Inflammatory macrophage treated with lipopolysaccharide for 1 hour (primary cell): ENCODE data around the gene DOCK4.

ENCODE experiments used
- DNase-seq, 2 donors: peaks; one replicate each; pipeline ENCODE4 v3.0.0-alpha.2; 2020 to 2022

The DOCK4 gene

GRCh38 chr7:111796671-111797070 lies 409.5 kb downstream of the DOCK4 start:
- peak in 1 of 2 donors; percentile 11 for DNase-seq

DNA sequence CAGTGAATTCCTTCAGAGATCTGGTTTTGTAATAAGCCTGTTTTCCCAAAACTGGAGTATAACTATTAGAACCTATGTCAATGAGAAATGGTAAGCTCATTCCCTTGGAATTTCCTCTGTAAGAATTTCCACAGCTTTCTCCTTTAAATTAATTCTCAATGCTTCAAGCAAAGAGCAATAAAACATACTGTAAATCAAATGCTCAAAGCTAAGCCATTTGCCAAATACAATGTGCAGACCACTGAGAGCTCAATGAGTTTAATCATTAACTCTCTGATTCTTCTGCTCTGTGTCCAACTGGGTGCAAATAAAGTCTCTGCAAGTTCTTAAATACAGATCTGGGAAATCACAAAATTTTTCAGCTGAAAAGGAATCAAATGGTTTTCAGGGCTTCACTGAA lies 416.3 kb downstream of the DOCK4 start:
- no peak for DNase-seq

DNA sequence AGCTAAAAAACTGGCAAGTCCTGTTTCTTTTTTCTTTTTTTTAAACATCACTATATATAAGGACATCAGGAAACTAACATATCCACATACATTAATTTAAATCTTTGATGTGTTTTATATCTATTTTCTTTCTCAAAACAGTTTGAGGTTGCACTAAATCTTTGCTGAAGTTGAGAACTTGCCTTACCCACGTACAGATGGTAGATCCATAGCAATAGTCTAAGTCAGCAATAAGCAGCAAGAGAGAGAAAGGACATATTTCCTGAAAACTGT lies 417.2 kb downstream of the DOCK4 start:
- DNase-seq, result no peak

- no peak for DNase-seq
Observed at GRCh38 chr7:111788286-111789047, 417.7 kb downstream of the DOCK4 start.

DNA sequence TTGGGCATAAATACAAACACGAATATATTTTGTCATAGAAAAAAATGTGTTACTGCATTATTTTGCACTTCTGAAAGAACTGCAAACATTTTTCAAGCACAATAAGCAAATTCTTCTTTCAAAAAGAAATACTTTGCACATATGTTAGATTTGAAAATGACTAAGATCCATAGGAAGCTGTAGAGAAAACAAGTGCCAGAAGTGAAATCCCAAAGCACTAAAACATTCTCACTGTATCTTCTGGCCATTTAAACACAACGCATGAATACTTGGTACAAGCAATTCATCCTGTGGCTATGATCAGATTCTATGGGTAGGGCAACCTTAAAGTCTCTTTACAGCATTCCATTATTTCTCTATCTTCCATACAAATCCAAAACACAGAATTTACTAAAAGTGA lies 418.5 kb downstream of the DOCK4 start:
- DNase-seq, result no peak

- DNase-seq, result no peak
Observed at GRCh38 chr7:111787099-111787498, 419.1 kb downstream of the DOCK4 start.

GRCh38 chr7:111785076-111785475 lies 421.1 kb downstream of the DOCK4 start:
- DNase-seq, result no peak

DNA sequence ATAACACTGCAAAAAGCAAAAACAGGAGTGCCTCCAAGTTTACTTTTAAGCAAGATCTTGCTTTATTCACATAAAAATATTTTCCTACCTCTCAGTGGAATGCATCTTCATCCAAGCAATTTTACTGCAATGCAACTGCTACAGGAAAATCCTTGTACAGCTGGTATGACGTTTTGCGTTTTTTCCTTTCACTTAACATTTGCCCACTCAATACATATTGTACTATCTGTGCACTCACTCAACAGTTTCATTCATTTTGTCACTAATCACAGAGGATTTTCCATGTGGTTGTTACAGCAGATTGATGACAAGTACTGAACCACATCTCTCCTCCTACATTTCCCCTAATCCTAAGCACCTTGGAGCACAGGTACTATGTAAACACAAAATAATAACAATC lies 421.9 kb downstream of the DOCK4 start:
- no peak for DNase-seq

GRCh38 chr7:111783854-111784253 lies 422.3 kb downstream of the DOCK4 start:
- no peak for DNase-seq

DNA sequence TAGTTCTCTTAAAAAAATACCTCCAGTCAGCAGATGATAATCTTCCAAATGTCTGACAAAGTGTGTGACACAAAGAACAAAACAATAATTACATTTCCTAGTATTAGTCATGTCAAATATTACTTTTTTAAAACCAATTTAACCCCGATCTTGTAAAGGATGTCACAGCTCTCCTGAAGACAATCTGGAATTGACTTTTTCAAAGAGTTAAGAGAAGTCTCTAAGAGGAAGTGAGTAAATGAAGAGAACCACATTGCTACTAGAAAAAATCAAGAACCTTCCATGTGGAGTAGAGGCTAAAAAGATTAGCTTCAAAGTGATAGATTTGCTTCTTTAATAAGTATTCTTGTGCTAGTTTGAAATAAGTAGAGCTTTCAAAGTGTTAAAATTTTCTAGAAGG lies 425.7 kb downstream of the DOCK4 start:
- no peak for DNase-seq

DNA sequence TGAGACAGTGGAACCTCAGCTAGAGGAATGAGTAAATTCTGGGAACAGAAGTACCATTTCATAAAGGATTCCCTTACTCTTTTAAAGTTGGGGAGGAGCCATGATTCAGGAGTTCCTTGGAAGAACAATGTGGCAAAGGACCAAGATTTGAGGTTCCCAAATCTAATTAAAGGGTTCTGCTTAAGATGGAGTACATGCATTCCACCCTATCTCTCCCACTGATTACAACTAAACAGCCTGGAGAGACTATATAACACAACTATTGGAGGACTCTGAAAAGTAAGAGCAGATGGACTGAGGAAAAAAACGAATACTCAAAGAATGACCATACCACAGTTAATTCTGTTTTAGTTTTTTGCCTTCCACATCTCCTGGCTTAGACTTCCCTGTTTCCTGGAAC lies 431.0 kb downstream of the DOCK4 start:
- DNase-seq, result no peak

GRCh38 chr7:111772716-111773115 lies 433.5 kb downstream of the DOCK4 start:
- DNase-seq, result no peak

GRCh38 chr7:111771638-111772037 lies 434.6 kb downstream of the DOCK4 start:
- no peak for DNase-seq

- DNase-seq, result no peak
Observed at GRCh38 chr7:111770116-111770515, 436.1 kb downstream of the DOCK4 start.

DNA sequence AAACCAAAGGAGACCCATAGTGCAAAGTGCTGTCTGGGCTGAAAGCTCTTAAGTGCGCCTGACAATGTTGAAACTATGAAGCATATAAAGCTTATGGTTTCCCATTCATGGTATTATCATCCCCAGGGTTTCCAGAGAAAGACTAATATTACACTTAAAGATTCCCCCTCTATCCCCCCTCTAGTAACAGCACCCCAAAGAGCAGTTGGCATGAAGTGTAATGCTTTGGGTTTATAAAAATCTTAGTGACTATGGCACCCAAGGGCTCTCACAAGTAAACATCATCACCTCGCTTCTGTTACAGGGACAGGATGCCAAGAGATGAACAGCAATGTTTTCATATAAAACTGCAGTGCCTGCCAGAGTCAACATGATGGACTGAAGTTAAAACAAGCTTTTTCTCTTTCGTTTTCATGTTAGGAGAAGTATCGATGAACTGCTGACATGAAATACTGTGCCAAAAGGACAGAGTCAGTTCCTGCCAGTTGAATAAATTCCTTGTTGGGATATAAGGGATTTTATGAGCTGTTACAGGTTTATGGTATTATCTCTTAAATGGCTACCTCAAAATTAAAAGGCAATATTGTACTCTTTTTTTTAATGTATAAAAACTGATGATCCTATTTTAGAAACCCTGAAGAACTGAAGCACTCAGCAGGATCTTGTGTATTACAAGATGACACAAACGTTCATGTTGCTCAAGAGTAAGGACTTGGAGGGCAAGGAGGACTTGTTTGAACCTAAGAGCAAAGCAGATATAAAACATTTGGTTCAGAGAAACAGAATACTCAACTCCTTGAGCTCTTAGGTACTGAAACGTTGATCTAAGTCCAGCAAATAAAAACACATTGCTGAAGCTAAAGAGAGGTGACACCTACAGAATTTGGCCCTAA lies 440.2 kb downstream of the DOCK4 start:
- DNase-seq, result no peak

DNA sequence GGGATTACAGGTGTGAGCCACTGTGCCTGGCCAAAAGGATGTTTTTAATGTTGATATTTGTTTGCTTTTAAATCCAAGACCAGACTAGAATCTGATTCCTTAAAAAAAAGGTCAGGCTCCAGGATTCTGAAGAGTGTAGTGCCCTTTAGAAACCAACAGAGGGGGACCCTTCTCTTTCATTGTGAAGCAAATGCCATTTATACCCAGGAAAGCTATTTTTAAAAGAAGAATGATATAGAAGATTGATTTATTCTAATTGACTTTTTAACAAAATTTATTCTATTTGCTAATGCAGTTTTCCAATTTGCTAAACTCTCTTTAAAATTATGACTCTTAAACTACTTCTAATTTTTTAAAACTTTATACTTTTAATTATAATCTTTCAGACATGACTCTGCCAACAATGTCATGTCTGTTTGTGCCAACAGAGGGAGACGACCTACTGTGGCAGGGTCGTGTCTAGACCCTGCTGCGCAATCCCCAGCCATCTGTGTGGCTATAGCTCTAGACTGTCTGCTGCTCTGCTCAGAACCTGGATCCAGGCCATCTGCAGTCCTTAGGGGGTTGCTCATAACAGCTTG lies 442.9 kb downstream of the DOCK4 start:
- peak in 1 of 2 donors; percentile 33 for DNase-seq

DNA sequence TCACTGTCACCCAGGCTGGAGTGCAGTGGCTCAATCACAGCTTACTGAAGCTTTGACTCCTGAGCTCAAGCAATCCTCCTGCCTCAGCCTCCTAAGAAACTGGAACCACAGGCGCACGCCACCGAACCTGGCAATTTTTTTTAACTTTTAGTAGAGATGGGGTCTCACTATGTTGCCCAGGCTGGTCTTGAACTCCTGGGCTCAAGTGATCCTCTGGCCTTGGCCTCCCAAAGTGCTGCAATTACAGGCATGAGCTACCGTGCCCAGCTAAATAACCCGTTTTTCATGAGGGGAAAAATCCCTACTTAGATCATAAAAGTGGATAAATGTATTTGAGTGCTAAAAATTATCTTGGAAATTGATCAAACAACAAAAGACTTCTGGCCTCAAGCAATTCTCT lies 443.4 kb downstream of the DOCK4 start:
- no peak for DNase-seq

DNA sequence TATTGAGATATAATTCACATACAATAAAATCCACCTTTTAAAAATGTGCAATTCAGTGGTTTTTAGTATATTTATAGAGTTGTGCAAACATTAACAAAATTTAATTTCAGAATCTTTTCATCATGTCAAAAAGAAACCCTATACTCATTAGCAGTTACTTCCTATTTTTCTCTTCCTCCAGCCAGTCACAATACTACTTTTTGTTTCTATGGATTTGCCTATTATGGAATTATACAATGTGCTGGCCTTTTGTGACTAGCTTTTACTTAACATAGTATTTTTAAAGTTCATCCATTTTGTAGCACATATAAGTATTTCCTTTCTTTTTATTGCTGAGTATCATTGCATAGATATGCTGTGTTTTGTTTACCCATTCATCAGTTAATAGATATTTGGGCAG lies 444.0 kb downstream of the DOCK4 start:
- no peak for DNase-seq

DNA sequence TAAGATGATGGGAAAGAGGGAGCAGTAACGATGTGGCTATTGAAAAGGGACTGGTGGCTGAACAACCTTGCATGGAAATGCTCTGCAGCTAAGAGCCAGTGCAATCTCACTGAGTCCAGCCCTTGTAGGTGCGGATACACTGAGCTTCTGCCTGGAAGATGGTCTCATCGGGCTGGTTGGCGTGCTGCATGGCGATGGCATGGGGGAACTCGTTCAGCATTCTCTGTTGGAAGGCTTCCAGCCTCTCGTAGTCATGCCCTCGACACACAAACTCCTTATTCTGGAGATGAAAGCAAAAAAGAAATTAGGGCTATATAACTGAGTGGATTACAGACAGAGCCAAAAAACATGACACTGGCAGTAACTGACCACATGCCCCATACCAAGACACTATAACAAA lies 446.2 kb downstream of the DOCK4 start:
- DNase-seq, result no peak

GRCh38 chr7:111758332-111758731 lies 447.9 kb downstream of the DOCK4 start:
- no peak for DNase-seq

- peak in 1 of 2 donors; percentile 20 for DNase-seq
Observed at GRCh38 chr7:111756687-111757178, 449.5 kb downstream of the DOCK4 start.

DNA sequence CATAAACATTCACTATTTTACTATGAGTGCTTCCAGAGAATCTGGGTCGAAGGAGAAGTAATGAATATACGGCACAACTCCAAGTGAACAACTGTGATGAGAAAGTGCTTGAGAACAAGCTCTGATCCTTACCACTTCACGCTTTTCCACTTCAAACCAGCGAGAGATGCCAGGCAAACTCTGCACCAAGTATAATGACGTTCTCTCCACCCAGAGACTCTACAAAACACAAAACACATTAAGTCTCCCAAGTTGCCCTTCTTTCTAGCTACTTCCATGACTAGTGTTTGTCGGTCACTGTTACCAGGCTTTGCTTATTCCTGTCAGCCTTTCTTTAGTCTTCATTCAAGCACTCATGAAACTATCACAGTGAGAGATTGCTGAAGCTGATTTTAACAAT lies 450.8 kb downstream of the DOCK4 start:
- DNase-seq, result no peak

DNA sequence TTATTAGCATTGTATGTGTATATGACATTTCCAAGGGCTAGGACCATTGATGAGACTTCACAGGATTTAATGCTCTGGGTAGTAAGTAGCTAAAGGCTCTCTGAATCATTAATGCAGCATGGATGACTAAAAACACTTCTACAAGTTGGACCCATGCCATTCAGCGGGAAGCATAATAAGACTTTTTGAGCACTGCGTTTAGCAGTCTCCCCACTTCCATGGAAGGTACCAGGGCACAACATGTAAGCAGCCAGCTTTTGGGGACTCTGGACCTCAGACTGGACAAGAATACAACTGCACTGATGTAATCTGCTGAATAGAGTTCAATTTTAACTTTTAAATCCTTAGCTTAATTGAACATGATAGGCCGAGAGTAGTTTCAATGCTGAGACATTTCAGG lies 452.2 kb downstream of the DOCK4 start:
- DNase-seq, result no peak

- DNase-seq, result peak; percentile 39 to 87
Observed at GRCh38 chr7:111752022-111752582, 454.1 kb downstream of the DOCK4 start.
